ENCODE measurements around the gene SH3BGRL. TPM values are rescaled to one million over a fixed set of nuclear protein-coding genes. Genes with fewer than 3 reads are reported as not detected.

The SH3BGRL gene
- total RNA-seq, 1 experiment from 2014 or later: 41.8 TPM

GRCh38 chrX:81201071-81201470 lies 831 bp upstream of the SH3BGRL start:
- TF ChIP-seq CTCF (conservative IDR thresholded peaks at IDR 0.05): no peak
- no peak overlapping the region for H2BK120ac ChIP-seq (ENCODE audit: low read depth, low read length, poor library complexity, severe bottlenecking)
- H3K4me2 ChIP-seq (ENCODE audit: insufficient read depth, insufficient read length, low read length): peak overlapping the region; percentile 73
- H2BK5ac ChIP-seq (ENCODE audit: insufficient read length, low read length): no peak overlapping the region
- no peak overlapping the region for H3K14ac ChIP-seq (ENCODE audit: insufficient read depth, low read length)
- H2AK5ac ChIP-seq (ENCODE audit: insufficient read length, low read length): no peak overlapping the region
- H3K23ac ChIP-seq (ENCODE audit: insufficient read length, low read depth, low read length): no peak overlapping the region
- no peak overlapping the region for H3K4ac ChIP-seq (ENCODE audit: low read depth, low read length)
- Mint-ChIP-seq H3K36me3 (ENCODE audit: insufficient read depth in 1 of 3, low read depth in 3 of 3) (peaks cover 4 to 10% (median 5%) of the 10 kb centered on the region in 3 experiments; a peak in 5 of 7 replicates), H3K9me3 (peaks cover 65 to 68% of the 10 kb centered on the region in 2 experiments), H3K4me1 (peaks cover 11 to 20% of the 10 kb centered on the region in 2 experiments; a peak in 3 of 4 replicates), H3K27ac (peak overlapping the region in 2 of 3 experiments; percentile 94 to 97; a peak in 4 of 7 replicates), H3K27me3 (ENCODE audit: low read depth) (no peaks in the 10 kb centered on the region; the same call in 1 of the 2 replicates), H3K4me3 (peak overlapping the region; percentile 91 to 92)
- H3K18ac ChIP-seq (ENCODE audit: insufficient read length, low read depth, low read length): no peak overlapping the region
- no peak overlapping the region for H4K91ac ChIP-seq (ENCODE audit: insufficient read length, low read depth, low read length)
- H2BK15ac ChIP-seq (ENCODE audit: low read depth, low read length): no peak overlapping the region
- no peak overlapping the region for H2BK12ac ChIP-seq (ENCODE audit: insufficient read length, low read depth, low read length)
- H4K20me1 ChIP-seq (ENCODE audit: control insufficient read depth, insufficient read depth, insufficient read length): no peaks in the 10 kb centered on the region
- peaks cover 4% of the 10 kb centered on the region for H3K9me3 ChIP-seq (ENCODE audit: control insufficient read depth, low read depth, low read length)
- H3K27ac ChIP-seq (ENCODE audit: insufficient read length, low read depth, low read length): no peak overlapping the region
- no peaks in the 10 kb centered on the region for H3K79me1 ChIP-seq (ENCODE audit: insufficient read depth, low read depth, low read length, poor library complexity, severe bottlenecking)
- peaks cover 4% of the 10 kb centered on the region; the same call in 1 of the 2 replicates for H3K79me2 ChIP-seq (ENCODE audit: insufficient read depth, low read length)
- H3K9ac ChIP-seq (ENCODE audit: extremely low read depth, insufficient read length, low read length): no peak overlapping the region
- H3K23me2 ChIP-seq (ENCODE audit: insufficient read length, low read depth, low read length, poor library complexity, severe bottlenecking): peaks cover 3% of the 10 kb centered on the region
- no peak overlapping the region for H2AFZ ChIP-seq (ENCODE audit: low read length)
- H3K4me1 ChIP-seq (ENCODE audit: insufficient read depth, low read length): no peaks in the 10 kb centered on the region
- H4K5ac ChIP-seq (ENCODE audit: insufficient read length, low read depth, low read length): no peak overlapping the region
- H3K27me3 ChIP-seq (ENCODE audit: insufficient read depth, low read length): no peaks in the 10 kb centered on the region
- DNase-seq: no peak
- H4K8ac ChIP-seq (replicated peaks; ENCODE audit: insufficient read length, low read depth, low read length): no peak overlapping the region
- H3T11ph ChIP-seq (ENCODE audit: low read length): no peak overlapping the region
- WGBS (ENCODE audit: extremely low coverage, insufficient read length, low lambda C conversion rate): no CpG with 5 or more reads among the region's 1 CpG
- H3K56ac ChIP-seq (ENCODE audit: insufficient read length, low read depth, low read length): no peak overlapping the region
- H2BK20ac ChIP-seq (ENCODE audit: low read depth, low read length, poor library complexity, severe bottlenecking): no peak overlapping the region
